ENCODE data around the gene JAK2. TPM values are rescaled to one million over a fixed set of nuclear protein-coding genes. Genes with fewer than 3 reads are reported as not detected.

JAK2 gene
- total RNA-seq, 2 experiments from 2014 or later = 28.4 to 29.0 TPM

- TF ChIP-seq CTCF (IDR thresholded peaks at IDR 0.05) = no peak
- ChIA-PET CTCF (no interaction called here), POLR2A (interaction anchor here (0.9 kb wide), 1 partner anchor 10 kb away, joined by 3 read pairs; no protein-coding TSS in a partner anchor)
- Mint-ChIP-seq H3K9me3 (no peaks in the 10 kb centered on the region), H3K4me3 (no peak overlapping the region), H3K4me1 (ENCODE audit: low read depth) (no peaks in the 10 kb centered on the region), H3K27me3 (no peaks in the 10 kb centered on the region), H3K27ac (no peak overlapping the region), H3K36me3 (ENCODE audit: low read depth) (peaks cover 34% of the 10 kb centered on the region)
- intact Hi-C loops (cut with micrococcal nuclease) = no loop called here
- DNase-seq = no peak
- ATAC-seq = no peak
These were observed 137.0 kb downstream of the JAK2 start for GRCh38 chr9:5122116-5122515.

- H3K27me3 Mint-ChIP-seq = no peaks in the 10 kb centered on the region
- DNase-seq = no peak
- POLR2A ChIA-PET = interaction anchor here (0.9 kb wide), 1 partner anchor 10 kb away, joined by 3 read pairs; no protein-coding TSS in a partner anchor
- H3K27ac Mint-ChIP-seq = no peak overlapping the region
- H3K4me1 Mint-ChIP-seq (ENCODE audit: low read depth) = no peaks in the 10 kb centered on the region
- no peaks in the 10 kb centered on the region for H3K9me3 Mint-ChIP-seq
- peaks cover 34% of the 10 kb centered on the region for H3K36me3 Mint-ChIP-seq (ENCODE audit: low read depth)
- H3K4me3 Mint-ChIP-seq = no peak overlapping the region
- CTCF ChIA-PET = no interaction called here
- intact Hi-C loops (cut with micrococcal nuclease) = no loop called here
- no peak for TF ChIP-seq CTCF (IDR thresholded peaks at IDR 0.05)
- ATAC-seq = no peak
These were observed 137.4 kb downstream of the JAK2 start for GRCh38 chr9:5122516-5122915.

- Mint-ChIP-seq H3K27ac (no peak overlapping the region), H3K4me1 (ENCODE audit: low read depth) (peaks cover 5% of the 10 kb centered on the region), H3K9me3 (peaks cover 31% of the 10 kb centered on the region), H3K27me3 (no peaks in the 10 kb centered on the region), H3K36me3 (ENCODE audit: low read depth) (peaks cover 40% of the 10 kb centered on the region), H3K4me3 (no peak overlapping the region)
- peak; percentile 34 for ATAC-seq
- DNase-seq = no peak
- CTCF ChIA-PET = interaction anchor here (1.0 to 1.3 kb wide), 2 partner anchors 9 to 380 kb away, joined by 3 read pairs; no protein-coding TSS in a partner anchor
- TF ChIP-seq CTCF (IDR thresholded peaks at IDR 0.05) = no peak
- POLR2A ChIA-PET = no interaction called here
- intact Hi-C loops (cut with micrococcal nuclease) = no loop called here
These were observed 155.1 kb downstream of the JAK2 start for GRCh38 chr9:5140151-5140550.

GRCh38 chr9:5144217-5144616 is 159.1 kb downstream of the JAK2 start:
- CTCF ChIA-PET = no interaction called here
- Mint-ChIP-seq H3K36me3 (ENCODE audit: low read depth) (peaks cover 65% of the 10 kb centered on the region), H3K27ac (no peak overlapping the region), H3K4me3 (no peak overlapping the region), H3K4me1 (ENCODE audit: low read depth) (peaks cover 5% of the 10 kb centered on the region), H3K27me3 (no peaks in the 10 kb centered on the region), H3K9me3 (peaks cover 17% of the 10 kb centered on the region)
- DNase-seq (no peak), ATAC-seq (no peak)
- no peak for TF ChIP-seq CTCF (IDR thresholded peaks at IDR 0.05)
- POLR2A ChIA-PET = no interaction called here
- intact Hi-C loops (cut with micrococcal nuclease) = no loop called here

GRCh38 chr9:5146241-5146640 is 161.2 kb downstream of the JAK2 start:
- CTCF ChIA-PET = no interaction called here
- peaks cover 24% of the 10 kb centered on the region for H3K9me3 Mint-ChIP-seq
- no peak overlapping the region for H3K4me3 Mint-ChIP-seq
- H3K27me3 Mint-ChIP-seq = no peaks in the 10 kb centered on the region
- no peak for DNase-seq
- no peak overlapping the region for H3K27ac Mint-ChIP-seq
- ATAC-seq = no peak
- no peaks in the 10 kb centered on the region for H3K4me1 Mint-ChIP-seq (ENCODE audit: low read depth)
- H3K36me3 Mint-ChIP-seq (ENCODE audit: low read depth) = peaks cover 69% of the 10 kb centered on the region
- intact Hi-C loops (cut with micrococcal nuclease) = no loop called here
- no peak for TF ChIP-seq CTCF (IDR thresholded peaks at IDR 0.05)
- POLR2A ChIA-PET = no interaction called here

Other genes starting within 250 kb of the JAK2 start
- gene AK3, start 244.1 kb upstream of the JAK2 start, total RNA-seq = 10 to 100 TPM; 34.3 to 35.5 TPM
- 10 to 100 TPM; 24.5 to 28.6 TPM for gene RCL1, start 192.3 kb upstream of the JAK2 start, total RNA-seq
- not detected for gene INSL6, start 200.4 kb downstream of the JAK2 start, total RNA-seq
- gene INSL4, start 246.1 kb downstream of the JAK2 start, total RNA-seq = not detected